Measurements from ENCODE around the gene SDHA.
"Not testable (repeated sequence)": the region's sequence is repeated elsewhere in the genome, so short reads cannot be mapped to it uniquely, and the experiment has no call there.

SDHA gene

DNA sequence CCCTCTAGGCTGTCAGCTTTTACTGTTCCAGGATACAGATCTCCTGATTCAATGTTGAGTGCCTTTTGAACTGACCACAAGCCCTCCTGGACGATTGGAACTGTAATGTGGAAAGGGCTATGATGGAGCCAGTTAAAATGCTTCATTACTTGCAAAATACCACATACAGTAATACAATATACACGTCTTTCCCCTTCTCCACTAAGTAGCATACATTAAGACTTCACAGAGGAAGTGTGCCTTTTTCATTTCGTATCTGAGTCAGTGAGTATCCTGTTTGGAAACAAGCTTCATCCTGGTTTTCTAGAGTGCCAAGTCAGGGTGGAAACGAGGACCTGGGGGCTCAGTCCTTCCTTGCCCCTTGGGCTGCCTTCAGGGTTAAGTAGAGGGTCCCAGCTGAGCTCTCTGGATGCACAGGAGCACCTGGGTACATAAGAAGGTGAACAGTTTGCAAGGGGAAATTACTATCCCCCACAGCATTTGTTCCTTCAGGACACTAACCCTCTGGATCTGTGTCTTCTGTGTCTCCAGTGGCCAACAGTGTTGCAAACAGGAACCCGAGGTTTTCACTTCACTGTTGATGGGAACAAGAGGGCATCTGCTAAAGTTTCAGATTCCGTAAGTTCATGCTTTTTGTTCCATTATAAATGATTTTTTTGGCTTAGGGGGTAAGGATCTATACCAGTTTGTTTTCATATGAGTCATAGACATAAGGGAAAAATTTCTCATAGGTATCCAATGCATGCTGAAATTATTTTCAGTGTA lies 5.0 kb downstream of the SDHA start:
- DNase-seq = peak; percentile 14

DNA sequence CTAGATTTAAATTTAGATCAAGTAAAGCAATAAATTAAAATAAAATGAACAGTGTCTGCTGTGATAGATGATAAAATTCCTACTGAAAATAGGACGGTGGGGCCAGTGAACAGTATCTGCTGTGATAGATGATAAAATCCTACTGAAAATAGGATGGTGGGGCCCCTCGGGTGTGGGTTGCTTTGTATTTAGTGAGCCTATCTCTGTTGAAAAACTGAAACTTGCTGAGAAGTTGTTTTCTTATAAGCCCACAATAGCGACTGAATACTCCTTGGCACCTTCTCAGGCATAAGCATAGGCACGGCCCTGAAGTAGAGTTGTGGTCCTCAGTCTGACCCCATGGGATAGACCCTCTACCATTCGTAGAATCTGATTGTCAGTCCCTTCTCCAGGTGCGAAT lies 5.7 kb downstream of the SDHA start:
- no peak for DNase-seq

DNA sequence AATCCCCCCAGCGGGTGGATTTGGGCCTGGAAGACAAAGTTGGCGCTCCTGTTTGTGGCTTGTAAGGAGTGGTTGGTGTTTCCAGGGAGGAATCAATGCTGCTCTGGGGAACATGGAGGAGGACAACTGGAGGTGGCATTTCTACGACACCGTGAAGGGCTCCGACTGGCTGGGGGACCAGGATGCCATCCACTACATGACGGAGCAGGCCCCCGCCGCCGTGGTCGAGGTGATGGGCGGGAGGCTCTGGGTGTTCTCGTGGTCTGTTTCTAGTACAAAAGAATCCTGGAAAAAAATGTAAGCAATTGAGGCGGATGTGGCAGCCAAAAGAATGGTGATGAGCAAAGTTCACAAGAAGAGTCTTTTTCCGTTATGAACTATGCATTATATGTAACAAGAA lies 7.2 kb downstream of the SDHA start:
- no peak for DNase-seq

DNA sequence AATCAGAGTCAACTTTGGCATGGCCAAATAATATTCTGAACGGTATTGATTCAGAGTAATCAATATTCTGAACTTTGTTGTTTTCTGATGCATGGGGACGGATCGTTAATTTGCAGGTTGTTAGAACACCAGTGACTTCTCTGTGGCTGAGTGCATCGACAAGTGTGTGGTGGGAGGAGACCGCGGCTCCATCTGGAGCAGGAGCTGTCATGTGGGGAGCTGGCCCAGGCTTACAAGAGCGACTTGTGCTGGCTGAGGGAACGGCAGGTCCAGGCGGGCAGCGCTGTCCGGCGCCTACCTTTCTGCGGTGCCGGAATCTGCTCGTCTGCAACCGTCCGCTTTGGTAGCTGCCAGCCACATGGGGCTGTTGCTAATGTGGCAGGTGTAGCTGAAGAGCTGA lies 9.3 kb downstream of the SDHA start:
- DNase-seq = not testable (repeated sequence)

DNA sequence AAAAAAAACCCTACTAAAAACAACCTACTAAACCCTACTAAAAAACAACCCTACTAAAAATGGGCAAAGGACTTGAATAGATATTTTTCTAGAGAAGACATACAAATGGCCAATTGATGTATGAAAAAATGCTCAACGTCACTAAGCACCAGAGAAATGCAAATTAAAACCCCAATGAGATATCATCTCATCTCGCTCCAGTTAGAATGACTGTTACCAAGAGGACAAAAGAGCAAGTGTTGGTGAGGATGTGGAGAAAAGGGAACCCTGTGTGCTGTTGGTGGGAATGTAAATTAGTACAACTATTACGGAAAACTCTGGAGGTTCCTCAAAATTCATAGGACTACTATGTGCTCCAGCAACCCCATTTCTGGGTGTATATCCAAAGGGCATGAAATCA lies 10.8 kb downstream of the SDHA start:
- no peak for DNase-seq

DNA sequence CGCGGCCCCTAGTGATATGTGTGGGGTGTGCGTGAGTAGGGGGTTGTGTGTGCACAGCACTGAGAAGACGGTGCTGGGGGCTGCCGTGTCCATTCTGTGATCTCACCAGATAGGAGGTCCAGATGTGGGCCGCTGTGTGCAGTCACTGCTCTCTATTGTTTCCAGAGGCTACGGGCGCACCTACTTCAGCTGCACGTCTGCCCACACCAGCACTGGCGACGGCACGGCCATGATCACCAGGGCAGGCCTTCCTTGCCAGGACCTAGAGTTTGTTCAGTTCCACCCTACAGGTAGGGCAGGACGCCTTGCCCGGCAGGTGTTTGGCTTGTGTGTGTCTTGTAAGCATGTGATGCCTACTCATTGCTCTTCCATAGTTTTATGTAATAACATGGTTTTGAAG lies 12.6 kb downstream of the SDHA start:
- DNase-seq = no peak

DNA sequence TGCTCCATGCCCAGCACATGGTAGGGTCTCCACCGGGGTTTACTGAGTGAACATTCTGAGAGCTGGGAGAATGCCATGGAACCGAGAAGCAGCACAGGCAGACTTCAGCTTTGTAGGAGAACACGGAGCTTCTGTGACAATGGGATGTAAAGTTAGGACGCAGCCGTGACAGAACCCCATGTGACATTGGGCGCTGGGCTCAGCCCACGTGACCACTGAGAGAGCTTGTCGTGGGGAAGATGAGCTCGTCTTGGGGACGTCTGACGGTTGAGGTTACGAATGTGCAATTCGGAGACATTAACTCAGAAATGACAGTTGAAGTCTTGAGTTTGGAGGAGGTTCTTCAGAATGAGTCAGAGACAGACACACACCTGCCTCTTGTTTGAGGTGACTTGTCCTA lies 13.5 kb downstream of the SDHA start:
- DNase-seq = no peak

DNA sequence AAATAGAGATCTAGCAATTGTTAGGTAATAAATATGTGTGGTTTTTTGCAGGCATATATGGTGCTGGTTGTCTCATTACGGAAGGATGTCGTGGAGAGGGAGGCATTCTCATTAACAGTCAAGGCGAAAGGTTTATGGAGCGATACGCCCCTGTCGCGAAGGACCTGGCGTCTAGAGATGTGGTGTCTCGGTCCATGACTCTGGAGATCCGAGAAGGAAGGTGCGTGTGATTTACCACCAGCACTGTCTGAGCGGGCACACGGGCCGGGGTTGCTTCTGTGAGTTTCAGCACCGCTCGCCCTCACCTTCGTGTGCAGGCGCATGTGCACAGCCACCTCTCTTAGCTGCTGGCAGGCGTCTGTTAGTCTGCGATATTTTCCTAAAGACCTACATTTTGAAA lies 15.3 kb downstream of the SDHA start:
- not testable (repeated sequence) for DNase-seq

DNA sequence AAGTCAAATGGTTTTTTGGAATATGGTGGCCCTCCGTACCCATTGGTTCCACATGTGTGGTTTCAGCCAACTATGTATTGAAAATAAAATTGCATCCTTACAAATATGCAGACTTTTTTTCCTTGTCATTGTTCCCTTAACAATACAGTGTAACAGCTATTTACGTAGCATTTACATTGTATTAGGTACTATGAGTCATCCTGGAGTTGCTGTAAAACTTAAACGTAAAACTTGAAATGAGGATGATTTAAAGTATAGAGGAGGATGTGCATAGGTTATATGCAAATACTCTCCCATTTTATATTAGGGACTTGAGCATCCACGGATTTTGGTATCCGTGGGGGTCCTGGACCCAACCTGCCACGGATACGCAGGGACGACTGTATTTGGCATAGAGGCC lies 16.3 kb downstream of the SDHA start:
- DNase-seq = no peak

DNA sequence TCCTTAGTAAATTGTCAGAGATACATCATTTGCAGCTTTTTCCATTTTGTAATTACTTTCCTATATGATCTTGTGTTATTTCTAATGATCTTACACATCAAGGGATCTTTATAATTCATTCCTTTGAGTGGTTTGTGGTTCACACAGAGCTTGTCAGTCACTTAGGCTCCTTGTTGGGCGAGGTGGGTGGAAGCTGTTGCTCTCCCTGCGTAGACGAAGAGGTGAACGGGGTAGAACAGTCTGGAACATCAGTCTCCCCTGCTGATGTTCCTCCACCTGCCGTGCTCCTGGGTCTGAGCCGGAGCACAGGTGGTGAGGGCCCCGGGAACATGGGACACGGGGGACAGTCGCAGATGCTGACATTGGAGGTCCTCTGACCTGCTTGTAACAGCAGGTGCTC lies 17.4 kb downstream of the SDHA start:
- not testable (repeated sequence) for DNase-seq

DNA sequence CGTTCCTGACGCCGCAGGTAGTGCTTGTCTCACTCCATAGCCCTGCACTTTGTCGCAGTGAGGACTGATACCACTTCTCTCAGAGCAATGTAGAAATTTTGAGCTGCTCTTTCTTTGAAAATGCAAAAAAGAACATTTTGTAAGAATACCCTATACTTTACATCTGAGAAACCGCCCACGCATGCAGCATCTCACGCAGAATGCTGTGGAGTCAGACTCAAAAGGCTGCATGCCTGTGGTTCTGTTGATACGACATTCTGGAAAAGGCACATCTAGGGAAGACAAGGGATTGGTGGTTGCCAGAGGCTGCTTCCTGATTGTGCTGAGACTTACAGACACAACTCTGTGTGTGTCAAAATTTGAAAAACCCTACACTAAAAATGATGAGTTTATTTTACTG lies 19.8 kb downstream of the SDHA start:
- not testable (repeated sequence) for DNase-seq

DNA sequence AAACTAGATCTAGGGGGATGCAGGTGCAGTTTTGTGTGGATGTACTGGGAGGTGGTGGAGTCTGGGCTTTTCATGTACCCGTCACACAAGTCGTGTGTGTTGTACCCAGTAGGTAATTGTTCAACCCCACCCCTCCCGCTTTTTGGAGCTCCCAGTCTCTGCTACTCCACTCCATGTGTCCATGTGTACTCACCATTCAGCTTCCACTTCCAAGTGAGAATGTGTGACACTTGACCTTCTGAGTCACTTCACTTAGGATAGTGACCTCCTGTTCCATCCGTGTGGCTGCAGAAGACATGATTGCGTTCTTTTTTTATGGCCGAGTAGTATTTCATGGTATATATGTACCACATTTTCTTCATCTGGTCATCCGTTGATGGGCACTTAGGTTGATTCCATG lies 22.4 kb downstream of the SDHA start:
- DNase-seq = not testable (repeated sequence)

DNA sequence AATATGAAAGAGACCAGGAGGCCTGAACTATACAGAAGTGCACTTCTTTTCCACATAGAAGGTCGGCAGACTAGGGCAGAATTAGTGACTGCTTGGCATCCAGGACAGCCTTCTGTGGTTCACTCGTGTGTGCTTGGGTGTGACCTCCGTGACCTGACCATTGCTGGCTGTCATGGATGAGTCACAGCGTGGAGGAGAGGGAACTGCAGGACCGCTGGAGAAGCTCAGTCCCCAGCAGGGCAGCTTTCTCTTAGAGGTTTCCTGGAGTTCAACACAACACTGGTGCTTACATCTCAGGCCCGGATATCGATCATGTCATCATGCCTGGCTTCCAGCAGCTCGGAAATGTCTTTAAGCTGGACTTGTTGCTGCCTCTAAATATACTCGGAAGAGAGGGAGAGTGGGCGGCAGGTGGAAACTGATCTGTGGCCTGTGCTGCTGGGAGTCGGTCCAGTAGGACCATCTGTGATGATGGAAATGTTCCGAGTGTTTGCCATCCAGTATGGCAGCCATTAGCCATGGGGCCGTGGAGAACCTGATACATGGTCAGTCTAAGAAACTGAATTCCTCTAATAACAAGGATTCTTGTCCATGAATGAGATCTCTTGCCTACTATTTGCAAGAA lies 23.0 kb downstream of the SDHA start:
- not testable (repeated sequence) for DNase-seq

DNA sequence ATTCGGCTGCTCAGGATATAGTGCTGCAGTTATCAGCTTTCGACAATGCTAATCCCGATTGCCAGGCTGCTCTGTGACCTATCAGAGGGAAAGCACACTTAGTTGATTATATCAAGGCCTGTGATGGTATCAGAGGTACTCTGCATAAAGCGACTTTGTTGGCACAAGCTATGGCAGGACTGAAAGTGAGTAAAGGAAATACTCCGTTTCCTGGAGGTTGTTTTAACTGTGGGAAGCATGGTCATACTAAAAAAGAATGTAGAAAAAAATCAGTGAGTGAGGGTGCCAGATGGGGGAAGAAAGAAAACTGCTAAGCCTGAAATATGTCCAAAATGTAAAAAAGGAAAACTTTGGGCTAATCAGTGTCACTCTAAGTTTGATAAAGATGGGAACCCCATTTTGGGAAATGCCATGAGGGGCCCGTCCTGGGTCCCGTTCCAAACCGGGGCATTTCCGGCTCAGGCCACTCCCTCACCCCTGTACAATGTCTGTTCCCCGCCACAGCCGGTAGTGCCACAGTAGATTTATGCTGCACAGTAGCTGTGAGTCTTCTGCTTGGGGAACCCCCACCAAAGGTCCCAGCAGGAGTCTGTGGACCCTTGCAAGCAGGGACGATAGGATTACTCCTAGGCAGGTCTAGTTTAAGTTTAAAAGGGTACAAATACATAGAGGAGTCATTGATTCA lies 25.7 kb downstream of the SDHA start:
- not testable (repeated sequence) for DNase-seq

DNA sequence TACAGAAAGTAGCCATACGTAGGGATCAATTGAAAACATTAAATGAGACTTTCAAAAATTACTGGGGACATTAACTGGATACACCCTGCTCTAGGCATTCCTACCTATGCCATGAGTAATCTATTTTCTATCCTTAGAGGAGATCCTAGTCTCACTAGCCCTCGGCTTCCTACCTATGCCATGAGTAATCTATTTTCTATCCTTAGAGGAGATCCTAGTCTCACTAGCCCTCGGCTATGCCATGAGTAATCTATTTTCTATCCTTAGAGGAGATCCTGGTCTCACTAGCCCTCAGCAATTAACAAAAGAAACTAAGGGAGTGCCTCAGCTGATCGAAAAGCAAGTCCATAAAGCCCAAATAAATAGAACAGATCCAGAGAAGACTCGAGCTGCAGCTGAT lies 27.6 kb downstream of the SDHA start:
- DNase-seq = not testable (repeated sequence)

DNA sequence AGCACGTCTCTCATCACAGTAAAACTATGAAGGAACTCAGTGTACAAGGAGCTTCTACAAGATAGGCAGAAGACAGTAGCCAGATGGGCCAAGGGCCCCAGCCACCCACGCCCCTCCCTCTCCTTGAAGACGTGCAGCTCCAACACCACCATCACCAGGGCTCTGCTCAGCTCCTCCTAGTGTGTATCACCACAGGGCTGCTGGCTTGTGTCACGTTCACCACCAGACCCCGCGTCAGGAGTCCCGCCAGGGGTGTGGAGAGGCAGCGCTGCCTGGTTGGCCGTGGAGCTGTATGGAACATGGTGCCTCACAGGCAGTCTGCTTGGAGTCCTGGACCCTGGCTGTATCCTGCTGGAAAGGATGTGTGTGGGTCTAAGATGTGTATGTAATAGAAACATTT lies 32.3 kb downstream of the SDHA start:
- DNase-seq = not testable (repeated sequence)

DNA sequence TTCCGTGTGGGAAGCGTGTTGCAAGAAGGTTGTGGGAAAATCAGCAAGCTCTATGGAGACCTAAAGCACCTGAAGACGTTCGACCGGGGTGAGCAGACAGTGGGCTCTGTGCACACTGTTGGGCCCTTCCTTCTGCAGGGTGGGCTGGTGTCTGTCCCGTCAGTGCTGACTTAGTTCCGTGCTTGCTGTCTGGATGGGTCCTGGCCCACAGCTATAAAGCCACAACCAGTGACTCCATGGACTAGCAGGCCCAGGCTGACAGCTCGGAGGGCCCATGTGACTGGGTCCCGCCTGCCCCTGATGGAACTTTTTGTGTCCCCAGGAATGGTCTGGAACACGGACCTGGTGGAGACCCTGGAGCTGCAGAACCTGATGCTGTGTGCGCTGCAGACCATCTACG lies 32.9 kb downstream of the SDHA start:
- not testable (repeated sequence) for DNase-seq

DNA sequence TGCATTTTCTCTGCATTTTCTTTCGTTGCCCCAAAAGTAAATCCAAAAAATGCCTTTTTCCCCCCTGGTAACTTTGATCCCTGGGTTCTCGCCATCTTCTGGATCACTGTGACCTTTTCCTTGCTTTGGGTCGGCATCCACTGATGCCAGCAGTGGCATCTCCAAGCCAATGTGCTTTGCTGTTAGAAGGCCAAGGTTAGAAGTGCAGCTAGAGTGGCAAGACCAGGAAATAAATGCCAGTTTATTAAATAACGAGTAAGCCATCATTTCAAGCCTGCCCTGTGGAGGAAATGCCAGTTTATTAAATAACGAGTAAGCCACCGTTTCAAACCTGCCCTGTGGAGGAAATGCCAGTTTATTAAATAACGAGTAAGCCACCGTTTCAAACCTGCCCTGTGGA lies 33.4 kb downstream of the SDHA start:
- not testable (repeated sequence) for DNase-seq

DNA sequence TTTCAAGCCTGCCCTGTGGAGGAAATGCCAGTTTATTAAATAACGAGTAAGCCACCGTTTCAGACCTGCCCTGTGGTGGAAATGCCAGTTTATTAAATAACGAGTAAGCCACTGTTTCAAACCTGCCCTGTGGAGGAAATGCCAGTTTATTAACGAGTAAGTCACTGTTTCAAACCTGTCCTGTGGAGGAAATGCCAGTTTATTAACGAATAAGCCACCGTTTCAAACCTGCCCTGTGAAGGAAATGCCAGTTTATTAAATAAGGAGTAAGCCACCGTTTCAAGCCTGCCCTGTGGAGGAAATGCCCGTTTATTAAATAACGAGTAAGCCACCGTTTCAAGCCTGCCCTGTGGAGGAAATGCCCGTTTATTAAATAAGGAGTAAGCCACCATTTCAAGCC lies 33.9 kb downstream of the SDHA start:
- not testable (repeated sequence) for DNase-seq

DNA sequence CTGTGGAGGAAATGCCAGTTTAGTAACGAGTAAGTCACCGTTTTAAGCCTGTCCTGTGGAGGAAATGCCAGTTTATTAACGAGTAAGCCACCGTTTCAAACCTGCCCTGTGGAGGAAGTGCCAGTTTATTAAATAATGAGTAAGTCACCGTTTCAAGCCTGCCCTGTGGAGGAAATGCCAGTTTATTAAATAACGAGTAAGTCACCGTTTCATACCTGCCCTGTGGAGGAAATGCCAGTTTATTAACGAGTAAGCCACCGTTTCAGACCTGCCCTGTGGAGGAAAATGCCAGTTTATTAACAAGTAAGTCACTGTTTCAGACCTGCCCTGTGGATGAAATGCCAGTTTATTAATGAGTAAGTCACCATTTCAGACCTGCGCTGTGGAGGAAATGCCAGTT lies 34.4 kb downstream of the SDHA start:
- no peak for DNase-seq

DNA sequence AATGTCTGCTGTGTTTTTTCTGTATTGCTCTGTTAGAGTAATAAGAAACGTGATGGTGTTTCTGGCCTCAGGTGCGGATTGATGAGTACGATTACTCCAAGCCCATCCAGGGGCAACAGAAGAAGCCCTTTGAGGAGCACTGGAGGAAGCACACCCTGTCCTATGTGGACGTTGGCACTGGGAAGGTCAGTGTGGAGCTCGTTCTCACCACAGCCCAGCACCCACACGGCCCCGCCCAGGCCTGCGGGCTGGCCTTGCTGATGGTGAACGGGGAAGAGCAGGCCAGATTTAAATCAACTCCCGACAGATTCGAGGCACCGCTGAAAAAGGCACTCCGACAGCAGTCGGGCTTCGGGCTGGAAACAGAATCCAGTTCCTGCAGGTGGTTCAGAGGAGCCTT lies 36.2 kb downstream of the SDHA start:
- DNase-seq = not testable (repeated sequence)

DNA sequence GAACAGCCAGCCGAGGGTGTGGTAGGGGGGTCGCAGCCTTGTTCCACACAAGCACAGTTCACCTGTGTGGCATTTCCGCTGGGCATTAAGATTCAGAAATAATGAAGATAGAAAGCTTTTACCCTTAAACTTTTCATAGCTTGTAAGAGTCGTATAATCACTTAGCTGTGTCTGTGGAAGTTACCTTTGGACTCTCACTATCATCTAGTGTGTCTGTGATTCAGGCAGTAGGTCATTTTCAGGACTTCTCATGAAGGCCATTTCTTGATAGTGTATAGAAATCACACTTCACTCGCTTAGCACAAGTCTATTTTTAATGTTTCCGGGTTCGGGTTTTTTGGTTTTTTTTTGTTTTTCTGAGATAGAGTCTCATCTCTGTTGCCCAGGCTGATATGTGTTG lies 37.0 kb downstream of the SDHA start:
- not testable (repeated sequence) for DNase-seq

DNA sequence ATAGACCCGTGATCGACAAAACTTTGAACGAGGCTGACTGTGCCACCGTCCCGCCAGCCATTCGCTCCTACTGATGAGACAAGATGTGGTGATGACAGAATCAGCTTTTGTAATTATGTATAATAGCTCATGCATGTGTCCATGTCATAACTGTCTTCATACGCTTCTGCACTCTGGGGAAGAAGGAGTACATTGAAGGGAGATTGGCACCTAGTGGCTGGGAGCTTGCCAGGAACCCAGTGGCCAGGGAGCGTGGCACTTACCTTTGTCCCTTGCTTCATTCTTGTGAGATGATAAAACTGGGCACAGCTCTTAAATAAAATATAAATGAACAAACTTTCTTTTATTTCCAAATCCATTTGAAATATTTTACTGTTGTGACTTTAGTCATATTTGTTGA lies 38.2 kb downstream of the SDHA start:
- not testable (repeated sequence) for DNase-seq

DNA sequence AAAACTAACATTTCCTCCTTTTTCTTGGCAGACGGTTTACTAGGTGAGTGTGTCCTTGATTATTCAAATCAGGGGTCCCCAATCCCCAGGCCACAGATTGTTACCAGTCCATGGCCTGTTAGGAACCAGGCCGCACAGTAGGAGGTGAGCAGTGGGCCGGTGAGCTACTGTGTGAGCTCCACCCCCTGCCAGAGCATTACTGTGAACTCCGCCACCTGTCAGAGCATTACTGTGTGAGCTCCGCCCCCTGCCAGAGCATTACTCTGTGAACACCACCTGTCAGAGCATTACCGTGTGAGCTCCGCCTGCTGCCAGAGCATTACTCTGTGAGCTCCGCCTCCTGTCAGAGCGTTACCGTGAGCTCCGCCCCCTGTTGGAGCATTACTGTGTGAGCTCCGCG lies 39.0 kb downstream of the SDHA start:
- DNase-seq = no peak

Measured in fibroblast of skin of back (primary cell).